NK-92 treated with Interleukin-12 subunit alpha and Interleukin-12 subunit beta, amount 100 ng/mL, for 24 hours (cell line): ENCODE data around the gene NUDC.
"Not testable (repeated sequence)": the region's sequence is repeated elsewhere in the genome, so short reads cannot be mapped to it uniquely, and the experiment has no call there.

Experiments
- DNase-seq: peaks from one replicate; lab custom pipeline; 2025; lab: John Stamatoyannopoulos, UW

The NUDC gene

DNA sequence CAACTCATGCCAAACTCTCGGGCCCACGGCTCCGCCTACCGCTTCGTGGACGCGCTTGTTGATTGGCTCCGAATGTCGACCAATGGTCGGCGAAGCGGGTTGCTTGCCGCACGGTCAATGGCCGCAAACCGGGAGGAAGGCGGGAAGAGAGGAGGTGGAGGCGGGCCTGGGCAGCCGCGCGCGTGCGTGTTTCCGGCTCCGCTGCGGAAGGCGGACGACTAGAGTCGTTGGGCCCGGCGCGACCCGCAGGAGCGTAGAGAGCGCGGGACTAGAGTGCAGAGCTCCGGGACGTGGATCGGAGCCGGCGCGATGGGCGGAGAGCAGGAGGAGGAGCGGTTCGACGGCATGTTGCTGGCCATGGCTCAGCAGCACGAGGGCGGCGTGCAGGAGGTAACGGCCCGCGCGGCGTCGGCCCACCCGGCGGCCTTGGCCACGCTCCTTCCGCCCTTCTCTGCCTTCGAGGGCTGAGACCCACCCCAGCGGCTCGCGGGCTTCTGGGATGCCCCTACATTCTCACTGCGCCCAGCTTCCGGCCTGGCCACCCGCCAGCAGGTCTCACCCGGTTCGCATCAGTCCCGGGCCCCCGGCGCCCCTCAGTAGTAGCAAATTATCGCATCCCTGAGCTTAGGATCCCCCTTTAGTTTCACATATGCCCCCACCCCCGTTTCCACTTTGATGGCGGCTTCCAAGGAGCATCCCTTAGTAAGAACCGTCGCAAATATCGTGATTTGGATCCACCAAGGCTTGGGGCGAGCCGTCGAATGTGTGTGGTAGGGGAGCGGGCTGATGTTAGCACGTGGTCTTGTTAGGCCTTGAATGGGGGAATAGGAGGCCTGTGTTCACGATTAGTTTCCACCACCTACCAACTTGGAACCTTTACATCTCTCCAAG, at the start of gene NUDC:
NUDC (plus strand) TSS at position 204 of the 891 bp plus-strand sequence; CDS start at position 310, 106 bp downstream.
- DNase-seq = peak; percentile 98

DNA sequence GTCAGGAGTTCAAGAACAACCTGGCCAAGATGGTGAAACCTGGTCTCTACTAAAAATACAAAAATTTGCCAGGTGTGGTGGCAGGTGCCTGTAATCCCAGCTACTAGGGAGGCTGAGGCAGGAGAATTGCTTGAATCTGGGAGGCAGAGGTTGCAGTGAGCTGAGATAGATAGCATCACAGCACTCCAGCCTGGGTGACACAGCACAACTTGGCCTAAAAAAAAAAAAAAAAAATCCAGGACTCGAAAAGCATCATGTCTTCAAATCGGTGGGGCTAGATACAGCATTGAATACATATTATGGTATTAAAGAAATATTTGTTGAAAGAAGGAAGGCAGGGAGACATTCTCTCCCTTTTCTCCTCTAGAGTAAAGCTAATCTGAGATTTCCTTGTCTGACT, 48.4 kb upstream of the NUDC start:
- DNase-seq = not testable (repeated sequence)

DNA sequence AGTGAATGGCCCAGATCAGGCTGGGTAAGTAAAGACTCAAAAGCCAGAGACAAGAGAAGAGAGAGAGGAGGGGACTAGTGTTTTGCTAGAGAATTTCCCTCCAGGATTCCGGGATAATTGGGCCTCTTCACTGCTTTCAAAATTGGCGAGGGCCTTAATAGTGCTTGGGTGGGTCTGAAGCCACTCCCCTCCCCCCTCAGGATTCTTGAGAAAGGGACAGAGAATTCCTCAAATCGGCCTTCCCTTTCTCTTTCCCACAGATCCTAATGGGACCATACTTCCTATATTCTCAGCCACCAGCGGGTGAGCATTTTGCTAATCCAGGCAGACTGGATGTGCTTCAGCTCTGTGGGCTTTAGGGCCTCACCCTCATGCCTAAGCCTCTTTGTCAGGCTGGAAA, 46.6 kb upstream of the NUDC start:
- no peak for DNase-seq

DNA sequence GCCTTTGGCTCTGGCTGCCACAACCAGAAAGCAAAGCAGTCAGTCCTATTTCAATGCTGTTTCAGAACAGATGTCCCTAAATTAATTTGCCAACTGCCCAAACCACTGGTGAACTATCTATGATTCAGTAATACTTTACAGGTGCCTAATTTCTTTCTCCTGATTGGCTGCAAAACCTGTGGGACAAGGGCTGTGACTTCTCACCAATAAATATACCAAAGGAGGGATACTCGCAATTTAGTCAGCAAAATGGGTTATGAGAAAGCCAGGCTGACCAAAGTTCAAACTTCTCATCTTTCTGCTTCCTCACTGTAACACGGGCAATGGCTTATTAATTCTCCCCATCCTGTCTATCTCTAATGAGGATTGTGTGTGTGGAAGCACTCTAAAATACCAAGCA, 44.2 kb upstream of the NUDC start:
- DNase-seq = no peak

DNA sequence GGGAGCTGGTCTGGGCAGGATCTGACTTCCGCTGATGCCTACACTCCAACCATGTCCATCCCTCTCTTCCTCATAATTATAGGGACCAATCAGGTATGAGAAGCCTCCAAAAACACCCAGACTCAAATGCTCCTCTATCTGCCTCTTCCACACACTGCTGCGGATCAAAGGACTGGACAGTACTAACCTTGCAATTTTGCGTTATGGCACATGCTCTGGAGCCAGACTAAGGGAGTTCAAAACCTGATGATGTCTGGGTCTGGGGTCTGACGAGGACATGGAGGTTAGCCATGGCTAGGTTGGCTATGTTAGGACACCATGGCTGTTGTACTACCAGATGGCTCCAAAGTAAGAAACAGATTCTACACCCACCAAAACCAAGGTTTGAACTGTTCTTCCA, 41.8 kb upstream of the NUDC start:
- DNase-seq = no peak

DNA sequence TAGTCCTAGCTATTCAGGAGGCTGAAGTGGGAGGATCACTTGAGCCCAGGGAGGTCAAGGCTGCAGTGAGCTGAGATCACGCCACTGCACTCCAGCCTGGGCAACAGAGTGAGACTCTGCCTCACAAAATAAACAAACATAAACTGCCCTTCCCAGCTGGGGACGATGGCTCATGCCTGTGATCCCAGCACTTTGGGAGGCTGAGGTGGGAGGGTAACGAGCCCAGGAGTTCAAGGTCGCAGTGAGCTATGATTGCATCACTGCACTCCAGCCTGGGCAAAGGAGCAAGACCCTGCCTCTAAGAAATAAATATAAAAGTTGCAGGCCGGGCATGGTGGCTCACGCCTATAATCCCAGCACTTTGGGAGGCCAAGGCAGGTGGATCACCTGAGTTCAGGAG, 39.9 kb upstream of the NUDC start:
- not testable (repeated sequence) for DNase-seq

DNA sequence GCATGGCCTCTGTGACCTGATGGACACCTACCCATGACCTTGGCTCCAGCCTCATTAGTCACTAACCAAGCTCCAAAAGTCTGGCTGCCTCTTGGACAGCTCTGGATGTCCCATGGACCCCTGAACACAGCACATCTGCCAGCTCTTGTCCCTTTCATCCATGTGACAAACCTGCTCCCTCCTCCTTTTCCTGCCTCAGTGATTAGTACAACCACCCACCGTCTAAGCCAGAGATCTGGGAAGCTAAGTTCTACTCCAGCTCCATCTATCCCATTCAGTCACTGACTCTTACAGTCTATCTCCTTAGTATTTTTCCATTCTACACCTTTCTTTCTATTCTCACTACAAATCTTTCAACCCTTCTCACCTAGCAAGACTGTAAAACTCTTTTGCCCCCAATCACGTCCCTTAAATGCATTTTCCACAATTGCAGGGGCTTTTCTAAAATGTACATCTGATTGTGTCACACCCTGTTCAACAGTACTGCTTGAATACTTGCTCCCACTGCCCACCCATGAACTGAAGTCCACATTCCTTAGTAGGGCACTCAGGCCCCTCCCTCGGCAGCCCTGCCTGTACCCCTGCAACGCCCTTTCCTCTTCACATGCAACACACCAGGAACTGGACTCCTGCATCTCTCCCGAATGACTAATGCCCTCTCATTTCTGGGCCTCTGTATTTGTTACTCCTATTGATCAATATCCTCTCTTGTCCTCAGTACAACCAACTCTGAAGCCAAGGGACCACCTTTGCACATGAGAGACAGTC, 38.7 kb upstream of the NUDC start:
- no peak for DNase-seq

DNA sequence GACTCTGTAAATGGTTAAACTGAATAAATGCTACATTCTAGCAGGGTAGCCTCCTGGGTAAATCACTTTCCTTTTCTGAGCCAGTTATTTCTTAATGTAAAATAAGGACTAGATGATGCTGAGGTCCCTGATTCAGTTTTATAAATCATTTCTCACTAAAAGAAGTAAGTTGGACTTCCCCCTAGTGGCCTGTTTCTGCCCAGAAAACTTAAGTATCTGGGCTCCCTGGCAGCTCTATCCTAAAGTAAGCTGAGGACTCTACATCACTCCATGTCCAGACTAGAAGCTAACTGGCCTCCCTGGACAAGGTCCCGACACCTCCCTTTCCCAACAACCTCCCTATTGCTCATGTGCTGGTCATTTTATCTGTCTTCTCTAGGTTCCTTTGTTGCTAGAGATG, 34.4 kb upstream of the NUDC start:
- DNase-seq = no peak

DNA sequence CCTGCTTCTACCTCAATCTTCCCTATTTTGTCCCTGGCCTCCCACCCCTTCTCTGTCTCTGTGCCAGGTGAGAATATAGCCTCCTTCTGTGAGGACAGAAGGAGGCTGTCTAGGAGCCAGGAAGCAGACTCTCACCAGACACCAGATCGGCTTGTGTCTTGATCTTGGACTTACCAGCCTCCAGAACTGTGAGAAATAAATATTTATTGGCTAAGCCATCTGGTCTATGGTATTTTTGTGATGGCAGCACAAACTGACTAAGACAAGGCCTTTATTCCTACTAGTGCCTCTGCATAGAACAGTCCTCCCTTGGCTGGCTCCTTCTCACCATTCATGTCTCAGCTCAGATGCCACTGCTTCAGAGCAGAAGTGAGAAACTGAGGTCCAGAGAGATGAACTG, 33.3 kb upstream of the NUDC start:
- DNase-seq = no peak

DNA sequence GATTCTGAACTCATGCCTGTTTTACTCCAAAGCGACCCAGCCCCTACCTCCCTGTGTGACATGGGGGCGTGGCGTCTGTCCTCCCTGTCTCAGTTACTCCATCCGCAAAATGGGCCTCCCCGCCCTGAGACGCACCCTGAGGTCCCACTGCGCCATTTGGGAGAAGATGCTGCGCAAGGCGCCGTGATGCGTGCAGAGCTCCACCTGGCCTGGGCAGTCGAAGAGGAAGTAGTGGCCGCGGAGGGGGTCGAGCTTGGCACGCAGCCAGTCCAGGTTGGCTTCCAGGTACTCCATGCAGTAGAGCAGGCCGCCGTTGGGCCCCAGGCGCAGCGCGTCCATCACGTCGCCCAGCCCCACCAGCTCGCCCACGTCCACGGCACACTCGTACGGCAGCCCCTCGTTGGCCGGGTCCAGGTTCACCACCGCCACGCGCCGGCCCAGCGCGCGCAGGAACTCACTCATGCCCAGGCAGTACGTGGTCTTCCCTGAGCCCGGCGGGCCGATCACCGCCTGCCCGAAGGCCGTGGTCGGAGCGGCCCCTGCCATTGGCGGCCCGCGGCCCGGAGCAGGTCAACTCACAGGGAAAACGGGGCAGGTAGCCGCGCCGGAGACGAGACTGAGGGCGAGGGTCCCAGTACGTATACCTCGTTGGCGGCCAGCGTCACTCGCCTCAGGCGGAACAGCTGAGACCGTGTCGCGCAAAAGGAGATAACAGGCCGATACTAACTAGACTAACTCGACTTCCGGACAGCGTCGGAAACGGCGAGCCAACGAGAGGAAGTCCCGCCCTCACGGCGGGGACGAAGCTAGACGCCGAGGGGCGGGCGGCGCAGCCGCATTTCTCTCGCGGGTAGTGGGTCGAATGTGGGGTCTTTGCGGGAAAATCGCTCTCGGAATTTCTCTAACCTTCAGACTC, 31.7 kb upstream of the NUDC start, which contains the start of gene GPN2:
GPN2 (minus strand) TSS at position 733 of the 916 bp plus-strand sequence; CDS start at position 546, 187 bp downstream.
- DNase-seq = peak; percentile 65

DNA sequence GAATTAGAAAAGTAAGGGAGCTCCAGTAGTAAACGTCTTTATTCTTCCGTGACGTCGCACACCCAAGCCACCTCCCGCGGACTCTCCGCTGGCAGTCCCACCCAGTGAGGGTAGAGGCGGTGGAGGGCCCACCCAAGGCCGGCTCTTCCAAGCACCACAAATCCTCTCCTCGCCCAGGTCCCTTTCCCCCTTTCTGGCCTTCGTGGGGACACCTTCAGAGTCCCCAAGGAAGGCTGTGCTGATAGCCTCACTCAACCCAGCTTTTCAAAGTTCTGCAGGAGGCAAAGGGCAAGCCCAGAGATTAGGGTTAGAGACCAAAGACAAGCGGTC, 31.1 kb upstream of the NUDC start:
- DNase-seq = no peak

DNA sequence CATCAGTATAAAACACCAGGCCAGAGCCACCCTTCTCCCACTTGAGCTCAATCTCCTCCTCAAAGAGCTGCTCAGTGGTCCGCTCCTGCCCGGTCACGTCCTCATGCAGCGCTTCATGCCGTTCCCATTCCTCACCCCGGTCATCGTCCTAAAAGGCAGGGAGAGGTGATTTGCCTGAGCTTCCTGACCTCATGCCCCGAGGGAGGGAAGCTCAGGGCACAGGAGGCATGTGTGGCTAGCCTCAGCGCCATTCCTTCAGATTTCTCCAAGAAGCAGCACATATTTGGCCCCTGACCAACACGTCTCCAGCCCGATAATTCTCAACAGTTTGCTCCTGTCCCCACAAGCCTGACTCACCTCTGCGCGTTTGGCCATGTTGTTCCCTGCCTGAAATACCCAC, 27.3 kb upstream of the NUDC start:
- no peak for DNase-seq

DNA sequence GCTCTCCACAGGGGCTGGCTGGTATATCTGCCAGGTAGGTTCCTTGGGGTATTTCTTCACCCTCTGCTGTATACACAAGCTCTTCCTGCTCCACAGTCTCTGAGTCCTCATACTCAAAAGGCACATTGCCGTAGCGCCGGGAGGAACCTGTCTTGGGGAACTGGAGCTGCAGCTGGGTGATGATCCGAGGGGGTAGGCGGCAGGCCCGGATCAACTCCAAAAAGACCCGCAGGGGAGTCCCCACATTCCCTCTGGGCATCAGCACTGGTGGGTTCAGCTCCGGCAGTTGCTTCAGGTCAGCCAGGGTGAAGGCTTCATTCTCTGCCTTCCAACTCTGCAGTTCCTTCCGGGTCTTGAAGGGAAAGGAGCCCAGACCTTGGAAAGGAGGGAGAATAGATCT, 24.2 kb upstream of the NUDC start:
- no peak for DNase-seq

DNA sequence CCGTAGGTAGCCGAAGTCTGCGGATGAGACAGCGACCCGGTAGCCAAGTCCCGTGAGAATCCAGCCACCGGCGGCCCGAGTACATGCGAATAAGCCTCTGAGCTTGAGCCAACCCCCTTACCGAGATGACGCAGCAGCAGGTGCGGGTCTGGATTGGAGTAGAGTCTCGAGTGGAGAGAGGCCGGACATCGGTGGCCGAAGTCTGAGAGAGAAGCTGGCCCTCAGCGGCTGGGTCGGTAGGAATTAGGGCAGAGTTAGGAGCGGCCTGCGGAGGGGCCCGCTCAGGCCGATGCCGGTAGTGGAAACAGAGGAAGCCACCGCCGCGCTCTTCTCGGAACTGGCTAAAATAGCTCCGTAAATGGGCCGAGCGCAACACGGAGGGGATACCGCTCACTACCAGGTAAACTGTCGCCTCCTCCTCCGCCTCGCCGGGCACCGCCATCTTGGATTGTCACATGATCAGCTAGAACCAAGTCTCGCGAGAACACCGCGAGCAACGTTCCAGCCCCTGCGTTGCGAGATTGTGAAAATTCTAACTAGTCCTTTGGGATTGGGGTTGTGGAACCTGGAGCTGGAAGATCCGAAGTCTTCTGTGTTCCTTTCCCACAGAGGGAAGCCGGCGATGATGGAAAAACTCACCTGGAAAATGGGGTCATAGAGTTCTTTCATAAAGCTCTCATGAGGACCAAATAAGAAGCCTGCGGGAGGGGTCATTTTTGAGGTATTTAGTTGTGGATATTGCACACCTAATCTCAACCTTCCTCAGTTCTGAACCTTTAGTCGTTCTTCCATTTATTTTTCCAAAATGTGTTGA, 21.3 kb upstream of the NUDC start, which contains the start of gene GPATCH3:
GPATCH3 (minus strand) TSS at position 467 of the 814 bp plus-strand sequence; CDS start at position 442, 25 bp downstream.
- peak; percentile 63 for DNase-seq

DNA sequence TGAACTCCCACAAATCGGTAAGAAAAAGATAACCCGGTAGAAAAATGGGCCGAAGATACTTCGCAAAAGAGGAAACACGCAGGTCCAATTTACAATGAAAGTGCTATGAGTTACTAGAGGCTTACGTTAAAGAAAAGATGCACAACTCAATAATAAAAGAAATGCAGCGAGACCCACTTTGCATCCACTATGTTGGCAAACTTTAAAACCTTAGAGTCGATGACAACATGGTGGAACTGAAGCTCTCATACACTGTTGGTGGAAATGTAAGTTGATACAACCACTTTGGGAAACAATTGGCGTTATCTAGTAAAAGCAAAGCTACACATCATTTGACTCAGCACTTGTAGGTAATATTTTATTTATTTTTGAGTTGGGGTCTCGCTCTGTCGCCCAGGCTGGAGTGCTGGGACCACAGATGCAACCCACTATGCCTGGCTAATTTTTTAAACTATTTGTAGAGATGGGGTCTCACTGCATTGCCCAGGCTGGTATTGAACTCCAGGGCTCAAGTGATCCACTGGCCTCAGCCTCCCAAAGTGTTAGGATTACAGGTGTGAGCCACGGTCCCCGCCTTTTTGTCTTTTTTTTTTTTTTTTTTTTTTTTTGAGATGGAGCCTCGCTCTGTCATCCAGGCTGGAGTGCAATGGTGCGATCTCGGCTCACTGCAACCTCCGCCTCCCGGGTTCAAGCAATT, 20.6 kb upstream of the NUDC start:
- no peak for DNase-seq

DNA sequence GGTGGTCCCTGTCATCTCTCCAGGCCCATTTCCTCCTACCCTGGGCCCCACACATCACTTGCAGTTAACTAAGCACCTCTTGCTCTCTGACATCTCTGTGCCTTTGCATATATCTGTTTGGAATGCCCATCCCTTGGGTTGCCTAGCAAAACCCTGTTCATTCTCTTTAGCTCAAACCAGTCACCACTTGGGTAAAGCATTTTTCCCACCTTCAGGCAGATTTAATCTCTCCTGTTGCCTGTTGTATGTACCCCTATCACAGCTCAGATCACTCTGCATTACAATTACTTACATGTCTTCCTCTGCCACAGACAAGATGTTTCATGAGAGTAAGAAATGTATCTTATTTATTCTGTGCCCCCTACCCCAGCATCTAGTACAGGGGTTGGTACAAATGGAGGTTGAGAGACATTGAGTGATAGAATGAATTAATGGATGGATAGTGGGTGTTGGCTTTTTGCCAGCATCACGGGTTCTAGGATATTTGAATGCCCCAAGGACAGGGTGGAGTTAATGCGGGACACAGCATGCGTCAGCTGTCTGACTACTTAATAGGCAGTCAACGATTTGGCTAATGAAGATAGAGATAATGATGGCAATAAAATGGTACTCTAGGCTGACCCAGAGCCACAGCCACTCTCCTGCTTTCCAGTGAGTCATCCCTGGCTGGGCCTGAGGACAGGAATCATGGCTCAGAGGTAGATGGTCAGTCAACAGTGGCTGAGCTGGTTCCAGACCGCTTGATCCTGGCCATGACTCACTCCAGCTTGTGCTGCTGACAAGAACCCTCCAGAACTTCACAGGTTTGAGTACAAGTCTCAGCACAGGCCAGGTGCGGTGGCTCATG, 14.2 kb upstream of the NUDC start:
- DNase-seq = no peak

DNA sequence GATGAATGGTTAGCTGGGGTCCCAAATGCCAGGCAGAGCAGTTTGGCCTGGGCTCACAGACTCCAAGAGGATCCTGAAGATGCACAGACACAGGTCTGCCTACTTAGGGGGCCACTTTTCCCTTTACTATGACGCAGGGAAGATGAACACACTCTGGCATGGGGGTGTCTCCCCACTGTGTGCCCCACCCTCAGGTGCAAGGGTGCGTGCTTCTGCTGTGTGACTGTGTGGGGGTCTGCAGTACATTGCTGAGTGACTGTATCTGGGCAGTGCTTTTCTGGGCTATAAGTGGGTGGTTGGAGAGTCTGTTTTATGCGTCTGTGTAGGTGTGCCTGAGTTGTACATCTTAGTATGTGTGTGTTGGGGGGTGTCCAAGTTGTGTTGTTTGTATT, 11.6 kb upstream of the NUDC start:
- DNase-seq = no peak

DNA sequence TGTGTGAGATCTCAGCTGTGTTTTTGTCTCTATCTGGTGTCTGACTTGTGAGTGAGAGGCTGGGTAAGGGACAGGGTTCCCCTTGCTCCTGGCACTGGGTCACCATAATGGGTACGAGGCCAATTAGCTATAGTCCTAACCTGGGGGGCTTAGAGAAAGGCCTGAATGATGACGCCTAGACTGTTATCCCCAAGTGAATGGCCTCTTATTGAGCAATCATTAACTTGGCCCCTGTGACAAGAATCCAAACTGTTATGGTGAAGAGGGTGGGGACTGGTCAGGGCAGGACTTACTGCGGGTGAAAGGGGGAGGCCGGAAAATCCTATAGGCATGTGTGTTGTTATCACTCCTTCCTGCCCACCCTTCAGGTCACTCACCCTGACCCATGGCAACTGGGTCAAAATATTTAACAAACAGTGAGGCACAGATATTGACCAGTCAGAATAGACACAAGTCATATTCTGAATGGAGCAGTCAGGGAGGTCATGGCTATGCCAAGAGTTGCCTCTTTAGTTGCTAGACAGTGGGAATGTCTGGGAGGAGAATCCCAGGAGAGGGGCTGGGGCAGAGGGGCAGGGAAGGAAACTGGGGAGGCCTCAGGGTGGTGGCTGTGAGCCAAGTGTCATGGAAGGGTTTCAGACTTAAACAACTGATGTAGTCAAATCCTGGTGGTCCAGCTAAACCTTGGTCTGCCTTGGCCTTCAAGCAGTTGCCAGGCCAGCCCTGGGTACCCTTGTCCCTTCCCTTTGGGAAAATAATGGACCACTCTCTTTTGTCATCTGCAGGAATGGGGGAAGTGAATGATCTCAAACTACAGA, 11.0 kb upstream of the NUDC start:
- no peak for DNase-seq
